Natural killer cell treated with Interleukin-12 subunit alpha and Interleukin-12 subunit beta and Interleukin-15 and Interleukin-18, amount 100 ng/mL, for 72 hours (primary cell): ENCODE data around the gene PDE5A. TPM values are rescaled to one million over a fixed set of nuclear protein-coding genes. Genes with fewer than 3 reads are reported as not detected.
A peak's percentile ranks its signal among the peaks of the same experiment; 100 is the strongest.
"Not testable (repeated sequence)": the region's sequence is repeated elsewhere in the genome, so short reads cannot be mapped to it uniquely, and the experiment has no call there.

Source experiments
- ATAC-seq, 2 donors: fragments of 150-1000 bp; cut with Tn5 transposase in 1 of 2; sonication (Bioruptor Pico), chemical (Tn5 transposase) in 1 of 2; 2 replicates each; pipeline ENCODE4 v1.10.0; 2021
- DNase-seq: peaks from one replicate; pipeline ENCODE4 v3.0.0; 2022; ENCODE audit warnings: low spot score
- H3K27ac Mint-ChIP-seq, 2 donors: 1 replicate in 1 of 2; 2 replicates in 1 of 2; pipeline ENCODE4 v1.8.0; 2022; ENCODE audit warnings: mixed read lengths in 2 of 2, mild to moderate bottlenecking in 1 of 2, moderate library complexity in 1 of 2
- H3K27me3 Mint-ChIP-seq, 2 donors: 1 replicate in 1 of 2; 2 replicates in 1 of 2; pipeline ENCODE4 v1.8.0; 2022; ENCODE audit warnings: mixed read lengths in 2 of 2
- H3K36me3 Mint-ChIP-seq: one replicate; pipeline ENCODE4 v1.8.0; 2022; ENCODE audit warnings: mixed read lengths
- H3K4me1 Mint-ChIP-seq, 2 donors: 1 replicate in 1 of 2; 2 replicates in 1 of 2; pipeline ENCODE4 v1.8.0; 2022; ENCODE audit warnings: low read depth in 2 of 2, mixed read lengths in 2 of 2, mild to moderate bottlenecking in 1 of 2
- H3K4me3 Mint-ChIP-seq: one replicate; pipeline ENCODE4 v1.8.0; 2022; ENCODE audit warnings: mixed read lengths
- H3K9me3 Mint-ChIP-seq: 2 replicates; pipeline ENCODE4 v1.8.0; 2022; ENCODE audit warnings: mixed read lengths
- total RNA-seq, 2 donors: library from RNA; stranded (reverse); gene quantifications; one replicate each; pipeline ENCODE4 v1.2.3, GENCODE V29; 2022

The PDE5A gene
- total RNA-seq, 2 donors from 2014 or later = 0.21 TPM; not detected in 1

- no peaks in the 10 kb centered on the region for H3K27me3 Mint-ChIP-seq
- DNase-seq (no peak), ATAC-seq (no peak)
- no peak overlapping the region for H3K27ac Mint-ChIP-seq
- no peaks in the 10 kb centered on the region for H3K9me3 Mint-ChIP-seq
- H3K36me3 Mint-ChIP-seq = no peaks in the 10 kb centered on the region
- no peaks in the 10 kb centered on the region for H3K4me1 Mint-ChIP-seq
- H3K4me3 Mint-ChIP-seq = no peak overlapping the region
Measured at GRCh38 chr4:119657111-119657611, 28.6 kb upstream of the PDE5A start.

GRCh38 chr4:119656342-119656741 is 27.7 kb upstream of the PDE5A start:
- no peaks in the 10 kb centered on the region for H3K27me3 Mint-ChIP-seq
- DNase-seq (no peak), ATAC-seq (no peak)
- no peak overlapping the region for H3K4me3 Mint-ChIP-seq
- no peaks in the 10 kb centered on the region for H3K36me3 Mint-ChIP-seq
- no peak overlapping the region for H3K27ac Mint-ChIP-seq
- H3K4me1 Mint-ChIP-seq = no peaks in the 10 kb centered on the region
- no peaks in the 10 kb centered on the region for H3K9me3 Mint-ChIP-seq

GRCh38 chr4:119655111-119655837 is 26.7 kb upstream of the PDE5A start:
- no peaks in the 10 kb centered on the region for H3K9me3 Mint-ChIP-seq
- no peak for DNase-seq
- H3K27ac Mint-ChIP-seq = no peak overlapping the region
- H3K27me3 Mint-ChIP-seq = no peaks in the 10 kb centered on the region
- no peaks in the 10 kb centered on the region for H3K4me1 Mint-ChIP-seq
- H3K4me3 Mint-ChIP-seq = no peak overlapping the region
- H3K36me3 Mint-ChIP-seq = no peaks in the 10 kb centered on the region
- no peak for ATAC-seq

GRCh38 chr4:119653990-119654389 is 25.4 kb upstream of the PDE5A start:
- Mint-ChIP-seq H3K27me3 (peaks cover 0 to 3% of the 10 kb centered on the region in 2 donors), H3K36me3 (no peaks in the 10 kb centered on the region), H3K9me3 (no peaks in the 10 kb centered on the region), H3K4me3 (no peak overlapping the region), H3K27ac (no peak overlapping the region), H3K4me1 (no peaks in the 10 kb centered on the region)
- DNase-seq = no peak
- ATAC-seq = no peak

GRCh38 chr4:119652998-119653397 is 24.4 kb upstream of the PDE5A start:
- DNase-seq (no peak), ATAC-seq (no peak)
- peaks cover 3 to 6% of the 10 kb centered on the region in 2 donors for H3K27me3 Mint-ChIP-seq
- H3K9me3 Mint-ChIP-seq = no peaks in the 10 kb centered on the region
- no peak overlapping the region for H3K4me3 Mint-ChIP-seq
- no peaks in the 10 kb centered on the region for H3K36me3 Mint-ChIP-seq
- no peaks in the 10 kb centered on the region for H3K4me1 Mint-ChIP-seq
- no peak overlapping the region for H3K27ac Mint-ChIP-seq

- no peak overlapping the region for H3K27ac Mint-ChIP-seq
- H3K36me3 Mint-ChIP-seq = no peaks in the 10 kb centered on the region
- no peaks in the 10 kb centered on the region for H3K4me1 Mint-ChIP-seq
- H3K27me3 Mint-ChIP-seq = peaks cover 5 to 14% of the 10 kb centered on the region in 2 donors
- DNase-seq (no peak), ATAC-seq (no peak)
- H3K4me3 Mint-ChIP-seq = no peak overlapping the region
- H3K9me3 Mint-ChIP-seq = no peaks in the 10 kb centered on the region
Measured at GRCh38 chr4:119648398-119648797, 19.8 kb upstream of the PDE5A start.

- no peak overlapping the region for H3K27ac Mint-ChIP-seq
- DNase-seq (no peak), ATAC-seq (no peak)
- no peaks in the 10 kb centered on the region for H3K36me3 Mint-ChIP-seq
- no peaks in the 10 kb centered on the region for H3K9me3 Mint-ChIP-seq
- peaks cover 5 to 14% of the 10 kb centered on the region in 2 donors for H3K27me3 Mint-ChIP-seq
- H3K4me3 Mint-ChIP-seq = no peak overlapping the region
- H3K4me1 Mint-ChIP-seq = no peaks in the 10 kb centered on the region
Measured at GRCh38 chr4:119647558-119647957, 19.0 kb upstream of the PDE5A start.

GRCh38 chr4:119646347-119647071 is 17.9 kb upstream of the PDE5A start:
- peaks cover 5 to 14% of the 10 kb centered on the region in 2 donors for H3K27me3 Mint-ChIP-seq

GRCh38 chr4:119643306-119644042 is 14.9 kb upstream of the PDE5A start:
- no peak overlapping the region for H3K27ac Mint-ChIP-seq
- peaks cover 2 to 12% of the 10 kb centered on the region in 2 donors for H3K27me3 Mint-ChIP-seq
- no peaks in the 10 kb centered on the region for H3K36me3 Mint-ChIP-seq
- no peak for ATAC-seq
- no peak overlapping the region for H3K4me3 Mint-ChIP-seq
- H3K4me1 Mint-ChIP-seq = no peaks in the 10 kb centered on the region
- no peak for DNase-seq
- H3K9me3 Mint-ChIP-seq = no peaks in the 10 kb centered on the region

More at GRCh38 chr4:119646347-119647071, 17.9 kb upstream of the PDE5A start:
- Mint-ChIP-seq H3K4me1 (no peaks in the 10 kb centered on the region), H3K4me3 (no peak overlapping the region), H3K9me3 (no peaks in the 10 kb centered on the region), H3K27ac (no peak overlapping the region), H3K36me3 (no peaks in the 10 kb centered on the region)
- no peak for DNase-seq
- no peak for ATAC-seq

GRCh38 chr4:119641765-119642164 is 13.2 kb upstream of the PDE5A start:
- Mint-ChIP-seq H3K36me3 (no peaks in the 10 kb centered on the region), H3K27me3 (peaks cover 0 to 2% of the 10 kb centered on the region in 2 donors), H3K4me3 (no peak overlapping the region), H3K4me1 (no peaks in the 10 kb centered on the region), H3K27ac (no peak overlapping the region), H3K9me3 (no peaks in the 10 kb centered on the region)
- ATAC-seq (no peak), DNase-seq (no peak)

GRCh38 chr4:119638359-119638758 is 9.8 kb upstream of the PDE5A start:
- Mint-ChIP-seq H3K4me3 (no peak overlapping the region), H3K27me3 (peaks cover 10 to 17% of the 10 kb centered on the region in 2 donors), H3K4me1 (no peaks in the 10 kb centered on the region), H3K27ac (no peak overlapping the region), H3K36me3 (no peaks in the 10 kb centered on the region), H3K9me3 (no peaks in the 10 kb centered on the region)
- ATAC-seq (no peak), DNase-seq (no peak)

- not testable (repeated sequence) for H3K27ac Mint-ChIP-seq, H3K36me3 Mint-ChIP-seq, H3K9me3 Mint-ChIP-seq, ATAC-seq, H3K4me1 Mint-ChIP-seq, H3K4me3 Mint-ChIP-seq, DNase-seq
- peaks cover 17 to 27% of the 10 kb centered on the region in 2 donors for H3K27me3 Mint-ChIP-seq
Measured at GRCh38 chr4:119636851-119637250, 8.2 kb upstream of the PDE5A start.

GRCh38 chr4:119632216-119632615 is 3.6 kb upstream of the PDE5A start:
- H3K27me3 Mint-ChIP-seq = peaks cover 25 to 27% of the 10 kb centered on the region in 2 donors
- peaks cover 13 to 14% of the 10 kb centered on the region in 2 donors for H3K4me1 Mint-ChIP-seq
- no peak overlapping the region for H3K4me3 Mint-ChIP-seq
- H3K36me3 Mint-ChIP-seq = no peaks in the 10 kb centered on the region
- no peaks in the 10 kb centered on the region for H3K9me3 Mint-ChIP-seq
- DNase-seq (no peak), ATAC-seq (no peak)
- no peak overlapping the region for H3K27ac Mint-ChIP-seq

GRCh38 chr4:119629142-119629471 is 503 bp upstream of the PDE5A start:
- Mint-ChIP-seq H3K27ac (no peak overlapping the region), H3K36me3 (no peaks in the 10 kb centered on the region), H3K27me3 (peaks cover 22 to 30% of the 10 kb centered on the region in 2 donors), H3K4me3 (peak overlapping the region; percentile 89), H3K9me3 (no peaks in the 10 kb centered on the region), H3K4me1 (peaks cover 19 to 20% of the 10 kb centered on the region in 2 donors)
- ATAC-seq (peak; percentile 34 to 54), DNase-seq (no peak)
